T-helper 9 cell (primary cell): ENCODE measurements around the gene PGM1.

ENCODE experiments used
- DNase-seq: peaks from one replicate; pipeline ENCODE4 v3.0.0-alpha.2; 2020

The PGM1 gene

GRCh38 chr1:63601463-63601862 is 8.3 kb downstream of the PGM1 start:
- DNase-seq: no peak

- DNase-seq: no peak
Measured at GRCh38 chr1:63601912-63602311, 8.7 kb downstream of the PGM1 start.

- no peak for DNase-seq
Measured at GRCh38 chr1:63602629-63603028, 9.4 kb downstream of the PGM1 start.

DNA sequence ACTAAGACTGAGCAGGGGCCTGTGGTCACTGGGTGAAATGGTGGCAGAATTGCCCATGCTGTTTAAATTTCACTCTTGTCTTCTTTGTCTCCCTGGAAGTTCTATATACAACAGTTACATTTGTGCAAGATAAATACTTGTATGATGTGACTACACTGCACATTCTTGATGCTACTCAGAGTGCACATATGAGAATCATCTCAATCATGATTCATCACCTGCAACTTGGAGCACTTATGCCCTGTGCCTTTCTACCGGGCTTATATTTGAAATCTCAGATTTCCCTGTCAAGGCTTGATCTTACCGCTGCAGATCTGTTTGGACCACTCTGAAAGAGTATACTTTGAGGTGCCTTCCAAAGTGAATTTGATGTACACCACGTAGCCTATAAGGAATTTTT is 10.6 kb downstream of the PGM1 start:
- DNase-seq: no peak

- no peak for DNase-seq
Measured at GRCh38 chr1:63607322-63607721, 14.1 kb downstream of the PGM1 start.

DNA sequence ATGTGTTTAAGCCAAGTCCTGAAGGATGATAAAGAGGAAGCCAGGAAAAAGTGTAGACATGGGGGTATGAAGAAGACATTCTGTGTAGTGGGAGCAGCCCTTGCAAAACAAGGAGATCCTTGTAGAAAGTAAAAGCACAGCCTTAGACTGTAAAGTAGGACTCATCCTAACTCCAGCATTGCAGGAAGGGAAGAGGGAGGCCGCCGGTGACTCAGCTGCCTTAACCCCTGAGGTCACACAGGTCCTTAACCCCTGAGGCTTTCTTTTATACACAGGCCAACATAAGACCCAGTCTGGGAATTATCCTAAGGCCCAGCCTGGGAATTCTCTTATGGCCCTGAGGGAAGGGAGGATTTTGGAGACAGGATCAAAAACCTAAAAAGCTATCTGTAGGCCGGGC is 18.0 kb downstream of the PGM1 start:
- no peak for DNase-seq

- no peak for DNase-seq
Measured at GRCh38 chr1:63612564-63612963, 19.4 kb downstream of the PGM1 start.

- DNase-seq: no peak
Measured at GRCh38 chr1:63612971-63613370, 19.8 kb downstream of the PGM1 start.

DNA sequence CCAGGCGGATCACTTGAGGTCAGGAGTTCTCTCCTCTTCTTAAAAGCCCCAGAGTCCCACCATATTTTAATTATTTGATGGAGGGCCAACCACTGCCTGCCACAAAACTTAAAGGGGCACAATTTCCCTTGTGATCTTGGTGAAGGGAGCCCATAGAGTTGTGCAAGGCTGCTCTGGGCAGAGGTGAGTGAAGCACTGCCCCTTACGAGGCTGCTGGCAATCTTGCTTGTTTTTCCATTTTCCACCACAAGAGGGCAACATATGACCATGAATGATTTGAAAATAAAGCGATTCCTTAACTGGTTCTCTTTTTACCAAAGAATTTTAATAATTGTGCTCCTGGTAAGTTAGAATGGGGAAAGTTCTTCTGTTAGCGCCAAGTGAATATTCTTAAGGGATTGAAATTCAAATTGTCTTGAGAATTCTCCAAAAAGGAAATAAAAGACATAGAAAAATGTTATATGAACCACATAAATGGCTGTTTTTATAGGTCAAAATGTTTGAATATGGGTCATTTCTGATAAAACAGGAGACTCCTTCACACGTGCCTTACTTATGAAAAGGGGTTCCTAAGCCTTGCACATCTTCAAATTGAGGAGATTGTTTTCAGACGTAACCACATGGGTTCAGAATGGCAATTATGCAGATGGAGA is 22.7 kb downstream of the PGM1 start:
- DNase-seq: peak; percentile 42

- no peak for DNase-seq
Measured at GRCh38 chr1:63617450-63617849, 24.2 kb downstream of the PGM1 start.

- DNase-seq: no peak
Measured at GRCh38 chr1:63618011-63618410, 24.8 kb downstream of the PGM1 start.

GRCh38 chr1:63619558-63619957 is 26.3 kb downstream of the PGM1 start:
- DNase-seq: no peak

DNA sequence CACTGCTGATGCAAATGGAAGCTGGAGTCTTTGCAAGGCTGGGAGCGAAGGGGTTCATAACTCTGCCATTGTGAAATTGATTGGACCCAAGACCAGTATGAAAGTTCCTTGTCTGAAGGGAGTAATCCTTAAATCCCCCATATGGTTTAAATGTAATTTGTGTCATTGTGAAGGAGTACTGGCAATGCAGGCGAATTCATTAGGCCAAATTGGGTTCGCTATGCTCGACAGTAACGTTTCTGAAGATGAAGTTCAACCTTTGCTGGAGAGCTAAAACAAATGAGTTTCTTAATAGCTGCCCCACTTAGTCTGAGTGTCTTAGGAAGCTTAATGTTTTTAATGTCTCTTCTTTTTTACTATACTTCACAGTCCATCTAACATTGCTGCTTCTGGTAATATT is 27.5 kb downstream of the PGM1 start:
- no peak for DNase-seq

GRCh38 chr1:63621075-63621474 is 27.9 kb downstream of the PGM1 start:
- DNase-seq: no peak

DNA sequence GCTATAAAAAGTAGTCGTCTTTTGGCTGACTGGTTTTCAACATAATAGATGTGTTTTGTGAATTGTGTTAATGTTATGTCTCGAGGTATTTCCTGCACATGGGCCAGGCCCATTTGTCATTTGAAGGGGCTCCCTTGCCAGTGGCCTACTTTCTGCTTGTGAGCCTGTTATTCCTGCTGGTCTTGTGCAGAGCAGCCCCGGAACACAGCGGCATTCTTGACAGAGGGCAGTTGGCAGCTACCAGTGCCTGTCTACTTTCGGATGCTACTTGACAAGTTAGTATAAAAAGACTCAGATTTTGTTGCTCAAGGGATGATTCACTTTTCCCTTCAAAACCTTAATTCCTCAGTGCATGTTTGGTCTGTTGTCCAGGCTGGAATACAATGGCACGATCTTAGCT is 28.5 kb downstream of the PGM1 start:
- no peak for DNase-seq

GRCh38 chr1:63622849-63623566 is 29.8 kb downstream of the PGM1 start:
- no peak for DNase-seq

DNA sequence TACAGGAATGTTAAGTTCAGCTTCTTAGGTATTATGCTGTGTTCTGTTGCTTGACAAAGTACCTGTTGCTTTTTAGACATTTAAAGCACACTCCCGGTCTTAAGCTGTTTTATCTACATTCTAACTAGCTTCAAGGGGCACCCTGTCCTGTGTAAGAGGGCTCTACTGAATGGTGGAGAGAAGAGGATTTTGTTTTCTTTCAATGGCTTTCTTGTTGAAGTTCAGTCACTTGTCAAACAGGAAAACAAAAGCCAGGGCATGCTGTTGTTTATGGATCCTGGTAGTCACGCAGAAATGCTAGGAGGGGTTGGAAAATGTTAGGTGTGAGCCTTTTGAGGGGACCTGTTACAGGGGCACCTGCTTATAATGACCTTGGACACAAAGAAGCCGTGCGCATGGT is 30.7 kb downstream of the PGM1 start:
- no peak for DNase-seq

DNA sequence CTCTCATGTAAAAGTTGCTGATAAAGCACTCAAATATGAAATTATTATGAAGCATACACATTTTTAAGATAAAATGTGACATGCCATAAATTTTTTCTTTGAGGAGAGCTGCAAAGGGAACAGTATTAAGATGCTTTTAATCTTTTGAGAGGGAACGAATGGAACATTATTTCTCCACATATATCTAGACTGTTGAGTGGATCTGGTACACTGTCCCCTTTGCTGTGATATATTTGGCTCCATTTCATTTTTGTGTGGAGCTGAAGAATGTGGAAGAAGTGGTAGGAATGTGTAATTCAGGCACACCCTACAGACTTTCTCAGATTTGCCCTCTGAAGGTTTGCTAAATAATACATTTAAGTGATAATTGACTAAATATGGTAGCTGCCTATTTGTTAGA is 31.7 kb downstream of the PGM1 start:
- no peak for DNase-seq

DNA sequence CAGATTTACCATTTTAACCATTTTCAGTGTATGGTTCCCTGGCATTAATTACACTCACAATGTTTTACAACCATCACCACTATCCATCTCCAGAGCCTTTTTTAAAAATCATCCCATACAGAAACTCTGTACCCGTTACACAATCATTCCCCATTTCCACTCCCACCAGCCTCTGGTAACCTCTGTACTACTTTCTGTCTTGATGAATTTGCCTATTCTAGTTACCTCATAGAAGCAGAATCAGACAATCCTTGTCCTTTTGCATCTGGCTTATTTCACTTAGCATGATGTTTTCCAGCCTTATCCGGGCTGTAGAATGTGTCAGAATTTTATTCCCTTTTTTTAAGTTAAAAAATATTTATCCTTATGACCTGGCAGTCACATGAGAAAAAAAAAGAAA is 33.0 kb downstream of the PGM1 start:
- DNase-seq: no peak

DNA sequence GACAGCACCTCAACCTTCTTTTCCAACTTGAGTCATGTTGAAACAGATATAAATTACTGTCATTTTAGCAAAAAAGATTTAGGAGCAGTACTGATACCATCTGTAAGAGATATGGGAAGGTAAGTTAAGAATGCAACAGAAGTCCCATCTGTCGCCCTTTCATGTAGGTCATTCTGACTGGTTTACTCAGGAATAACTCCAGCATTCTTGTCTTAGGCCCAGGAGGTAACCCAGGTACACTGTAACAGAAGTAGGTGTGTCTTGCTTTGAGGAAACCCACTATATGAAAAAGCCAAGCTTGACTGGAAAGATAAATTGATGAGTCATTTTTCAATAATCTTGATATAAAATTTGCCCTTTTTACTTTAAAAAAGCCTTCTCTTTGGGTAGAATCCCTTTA is 35.4 kb downstream of the PGM1 start:
- DNase-seq: no peak

GRCh38 chr1:63630238-63630637 is 37.0 kb downstream of the PGM1 start:
- no peak for DNase-seq

DNA sequence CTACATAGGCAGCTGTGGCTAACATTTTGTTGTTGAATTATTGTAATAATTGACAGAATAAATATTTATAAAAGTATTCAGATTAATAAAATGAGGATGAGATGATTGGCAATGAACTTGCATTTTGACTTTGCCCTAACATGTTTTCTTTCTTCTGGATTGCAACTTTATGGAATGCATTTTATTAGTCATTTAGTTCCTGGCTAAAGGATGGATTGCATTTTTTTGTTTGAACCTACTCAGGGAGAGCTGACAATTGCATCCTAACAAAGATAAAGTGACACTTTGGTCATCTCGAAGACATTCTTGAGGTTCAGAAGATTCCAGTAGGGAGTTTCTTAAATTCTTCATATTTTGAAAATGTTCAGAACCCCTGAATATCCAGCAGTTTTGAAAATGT is 37.5 kb downstream of the PGM1 start:
- no peak for DNase-seq

- no peak for DNase-seq
Measured at GRCh38 chr1:63632110-63632509, 38.9 kb downstream of the PGM1 start.

DNA sequence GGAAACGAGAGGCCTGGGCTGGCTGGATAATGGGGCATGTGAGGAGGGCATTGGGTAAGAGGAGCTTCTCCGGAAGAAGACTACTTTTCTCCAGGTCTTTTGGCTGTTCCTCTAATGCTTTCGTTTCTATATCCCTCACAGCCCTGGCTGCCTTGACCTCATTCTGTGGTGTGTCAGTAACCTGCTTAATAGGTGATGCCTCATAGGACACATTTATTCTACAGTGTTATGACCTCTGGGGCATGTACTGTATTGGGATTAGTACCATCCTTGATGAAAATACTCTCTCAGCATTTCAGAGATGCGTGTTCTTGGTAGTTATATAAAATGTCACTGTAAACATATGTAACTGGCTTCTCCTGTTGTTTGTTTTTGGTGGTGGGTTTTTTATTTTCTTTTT is 40.1 kb downstream of the PGM1 start:
- DNase-seq: no peak

GRCh38 chr1:63634471-63634870 is 41.3 kb downstream of the PGM1 start:
- no peak for DNase-seq
